ENCODE data around the gene RNASE8. TPM values are rescaled to one million over a fixed set of nuclear protein-coding genes. Genes with fewer than 3 reads are reported as not detected.

RNASE8 gene
- total RNA-seq, 1 donor from 2014 or later: not detected

DNA sequence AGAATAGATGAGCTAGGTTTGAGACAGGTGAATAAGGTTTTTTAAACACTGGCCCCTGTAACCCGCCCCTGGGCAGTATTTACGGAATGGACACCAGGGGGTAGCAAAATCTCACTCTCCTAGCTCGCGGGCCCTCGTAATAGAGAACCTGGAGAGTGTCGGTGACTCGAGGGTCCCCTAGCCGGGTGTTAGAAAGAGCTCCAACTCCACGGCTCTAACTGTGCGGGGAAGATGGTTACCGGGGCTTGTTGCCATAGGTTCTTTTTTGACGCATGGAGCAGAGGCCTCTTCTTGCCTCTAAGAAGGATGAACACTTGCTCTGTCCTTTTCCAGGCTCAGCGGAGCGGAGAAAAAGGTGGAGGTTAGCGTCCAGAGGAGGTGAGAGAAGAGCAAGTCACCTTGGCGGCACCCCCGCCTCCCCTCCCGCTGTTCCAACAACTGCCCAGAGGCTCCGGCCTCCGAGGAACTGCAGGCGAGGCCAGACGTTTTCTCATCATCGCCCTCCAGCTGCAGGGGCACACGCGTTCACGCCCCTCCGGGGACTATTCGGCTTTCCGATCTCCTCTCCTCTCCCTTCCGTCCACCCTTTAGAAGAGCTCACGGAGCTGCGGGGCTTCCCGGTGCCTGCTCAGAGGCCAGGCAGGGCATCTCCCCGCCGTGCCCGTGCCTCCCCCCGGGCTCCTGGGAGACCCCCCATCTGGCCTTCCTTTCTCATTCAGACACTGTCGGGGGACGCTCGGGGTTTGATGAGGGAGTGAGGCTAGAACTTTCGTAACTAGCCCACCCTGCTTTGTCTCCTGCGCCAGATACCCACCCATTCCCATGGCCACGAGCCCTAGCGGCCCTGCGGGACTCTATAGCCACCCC, 11.1 kb downstream of the RNASE8 start:
- H3K27ac Mint-ChIP-seq (ENCODE audit: unreplicated experiment): peak overlapping the region; percentile 93
- peaks cover 20% of the 10 kb centered on the region for H4K20me1 ChIP-seq (ENCODE audit: insufficient read depth, low read length)
- peak overlapping the region; percentile 98 for H3K9ac ChIP-seq (ENCODE audit: low read length)
- peaks cover 7% of the 10 kb centered on the region for H3K36me3 Mint-ChIP-seq (ENCODE audit: low read depth, unreplicated experiment)
- TF ChIP-seq, protein P1, sequence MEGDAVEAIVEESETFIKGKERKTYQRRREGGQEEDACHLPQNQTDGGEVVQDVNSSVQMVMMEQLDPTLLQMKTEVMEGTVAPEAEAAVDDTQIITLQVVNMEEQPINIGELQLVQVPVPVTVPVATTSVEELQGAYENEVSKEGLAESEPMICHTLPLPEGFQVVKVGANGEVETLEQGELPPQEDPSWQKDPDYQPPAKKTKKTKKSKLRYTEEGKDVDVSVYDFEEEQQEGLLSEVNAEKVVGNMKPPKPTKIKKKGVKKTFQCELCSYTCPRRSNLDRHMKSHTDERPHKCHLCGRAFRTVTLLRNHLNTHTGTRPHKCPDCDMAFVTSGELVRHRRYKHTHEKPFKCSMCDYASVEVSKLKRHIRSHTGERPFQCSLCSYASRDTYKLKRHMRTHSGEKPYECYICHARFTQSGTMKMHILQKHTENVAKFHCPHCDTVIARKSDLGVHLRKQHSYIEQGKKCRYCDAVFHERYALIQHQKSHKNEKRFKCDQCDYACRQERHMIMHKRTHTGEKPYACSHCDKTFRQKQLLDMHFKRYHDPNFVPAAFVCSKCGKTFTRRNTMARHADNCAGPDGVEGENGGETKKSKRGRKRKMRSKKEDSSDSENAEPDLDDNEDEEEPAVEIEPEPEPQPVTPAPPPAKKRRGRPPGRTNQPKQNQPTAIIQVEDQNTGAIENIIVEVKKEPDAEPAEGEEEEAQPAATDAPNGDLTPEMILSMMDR (IDR thresholded peaks at IDR 0.05; ENCODE audit: insufficient read depth, low read depth, low read length): peak; percentile 63
- no peak for TF ChIP-seq EZH2 (IDR thresholded peaks at IDR 0.05; ENCODE audit: insufficient read depth, low read length)
- H3K27me3 Mint-ChIP-seq (ENCODE audit: low read depth, unreplicated experiment): no peaks in the 10 kb centered on the region
- H3K9me3 Mint-ChIP-seq (ENCODE audit: unreplicated experiment): no peaks in the 10 kb centered on the region
- peak overlapping the region; percentile 90 for H3K4me3 Mint-ChIP-seq (ENCODE audit: unreplicated experiment)
- DNase-seq (ENCODE audit: low read depth): peak; percentile 22
- H3K4me1 ChIP-seq (ENCODE audit: insufficient read depth, low read length): peaks cover 35% of the 10 kb centered on the region
- FAIRE-seq: no peak
- H3K4me2 ChIP-seq (ENCODE audit: low read length): peak overlapping the region; percentile 99
- no peaks in the 10 kb centered on the region for H3K9me3 ChIP-seq (ENCODE audit: insufficient read depth, low read depth, low read length)
- peak overlapping the region; percentile 97 for H3K27ac ChIP-seq (ENCODE audit: low read depth, low read length)
- H3K36me3 ChIP-seq (ENCODE audit: insufficient read depth, low read length): peaks cover 12% of the 10 kb centered on the region
- H3K4me1 Mint-ChIP-seq (ENCODE audit: low read depth, unreplicated experiment): peaks cover 37% of the 10 kb centered on the region
- H3K4me3 ChIP-seq (ENCODE audit: insufficient read depth, low read depth, low read length): peak overlapping the region; percentile 67
- peaks cover 23% of the 10 kb centered on the region for H3K79me2 ChIP-seq (ENCODE audit: insufficient read depth, low read length)
- no peaks in the 10 kb centered on the region for H3K27me3 ChIP-seq (ENCODE audit: insufficient read depth, low read length)
- peak overlapping the region; percentile 61 for H2AFZ ChIP-seq (ENCODE audit: low read depth, low read length)

DNA sequence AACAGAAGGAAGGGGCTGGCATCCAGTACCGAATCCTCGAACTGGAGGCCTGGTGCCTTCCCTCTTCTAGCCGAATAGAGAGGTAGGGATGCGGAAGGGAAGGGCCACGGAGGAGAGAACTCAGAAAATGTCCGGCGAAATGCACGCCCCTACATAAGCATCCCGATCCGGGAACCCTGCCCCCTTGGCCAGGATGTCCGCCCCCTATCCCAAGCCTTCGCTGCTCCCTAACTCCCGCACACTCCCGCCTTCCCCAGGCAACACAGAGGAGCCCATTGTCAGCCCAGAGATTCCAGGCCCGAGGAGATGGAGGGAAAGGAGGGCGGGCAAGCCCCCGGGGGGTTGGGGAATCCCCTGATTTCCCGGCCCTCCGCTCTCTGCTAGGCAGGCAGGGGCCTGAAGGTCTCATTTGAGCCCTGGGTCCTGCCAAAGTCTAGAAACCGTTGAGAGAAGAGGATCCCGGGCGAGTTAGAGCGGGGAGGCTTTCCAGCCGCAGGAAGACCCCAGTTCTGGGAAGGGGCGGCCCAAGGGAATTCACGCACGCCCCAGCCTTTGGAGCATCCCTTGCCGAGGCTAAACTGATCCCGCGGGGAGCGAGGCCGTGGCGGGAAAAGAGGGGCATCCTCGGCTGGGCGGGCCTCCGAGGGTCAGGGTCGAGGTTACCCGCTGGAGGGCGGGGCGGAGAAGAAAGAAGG, 11.9 kb downstream of the RNASE8 start:
- Histone ChIP-seq H3K9ac (ENCODE audit: low read length) (peak overlapping the region; percentile 98), H3K4me1 (ENCODE audit: insufficient read depth, low read length) (peaks cover 32% of the 10 kb centered on the region), H3K4me3 (ENCODE audit: insufficient read depth, low read depth, low read length) (peak overlapping the region; percentile 67), H2AFZ (ENCODE audit: low read depth, low read length) (peak overlapping the region; percentile 61), H3K27me3 (ENCODE audit: insufficient read depth, low read length) (no peaks in the 10 kb centered on the region), H3K9me3 (ENCODE audit: insufficient read depth, low read depth, low read length) (no peaks in the 10 kb centered on the region), H3K79me2 (ENCODE audit: insufficient read depth, low read length) (peaks cover 30% of the 10 kb centered on the region), H3K4me2 (ENCODE audit: low read length) (peak overlapping the region; percentile 99), H4K20me1 (ENCODE audit: insufficient read depth, low read length) (peaks cover 27% of the 10 kb centered on the region), H3K27ac (ENCODE audit: low read depth, low read length) (peak overlapping the region; percentile 97), H3K36me3 (ENCODE audit: insufficient read depth, low read length) (peaks cover 17% of the 10 kb centered on the region)
- peak overlapping the region; percentile 87 for H3K27ac Mint-ChIP-seq (ENCODE audit: unreplicated experiment)
- H3K36me3 Mint-ChIP-seq (ENCODE audit: low read depth, unreplicated experiment): peaks cover 7% of the 10 kb centered on the region
- FAIRE-seq (no peak), DNase-seq (ENCODE audit: low read depth) (peak; percentile 23)
- peak overlapping the region; percentile 90 for H3K4me3 Mint-ChIP-seq (ENCODE audit: unreplicated experiment)
- H3K4me1 Mint-ChIP-seq (ENCODE audit: low read depth, unreplicated experiment): peaks cover 34% of the 10 kb centered on the region
- no peaks in the 10 kb centered on the region for H3K9me3 Mint-ChIP-seq (ENCODE audit: unreplicated experiment)
- no peak for TF ChIP-seq EZH2 (IDR thresholded peaks at IDR 0.05; ENCODE audit: insufficient read depth, low read length)
- TF ChIP-seq, protein P1 (IDR thresholded peaks at IDR 0.05; ENCODE audit: insufficient read depth, low read depth, low read length): no peak
- H3K27me3 Mint-ChIP-seq (ENCODE audit: low read depth, unreplicated experiment): no peaks in the 10 kb centered on the region

Measured in astrocyte (in vitro differentiated cells and primary cell).